ENCODE results near the gene MS4A5. TPM values are rescaled to one million over a fixed set of nuclear protein-coding genes. Genes with fewer than 3 reads are reported as not detected.

Gene MS4A5
- total RNA-seq, 1 donor from 2014 or later = not detected

- Mint-ChIP-seq H3K36me3 (ENCODE audit: low read depth) (no peaks in the 10 kb centered on the region), H3K27me3 (no peaks in the 10 kb centered on the region), H3K27ac (no peak overlapping the region), H3K9me3 (peaks cover 5% of the 10 kb centered on the region), H3K4me1 (peaks cover 14% of the 10 kb centered on the region), H3K4me3 (no peak overlapping the region)
- ATAC-seq (ENCODE audit: low read depth) = no peak
- no peak for DNase-seq
- CTCF ChIA-PET = no interaction called here
- POLR2A ChIA-PET = interaction anchor here (1.3 kb wide), 1 partner anchor 33 kb away, joined by 3 read pairs; the partner anchor contains the start of gene MS4A1
- intact Hi-C loops (cut with micrococcal nuclease) = no loop called here
- no peak for TF ChIP-seq CTCF (IDR thresholded peaks at IDR 0.05)
These were observed 6.8 kb upstream of the MS4A5 start for GRCh38 chr11:60422609-60423008.

- Mint-ChIP-seq H3K4me3 (no peak overlapping the region), H3K9me3 (no peaks in the 10 kb centered on the region), H3K36me3 (ENCODE audit: low read depth) (no peaks in the 10 kb centered on the region), H3K4me1 (peaks cover 12% of the 10 kb centered on the region), H3K27ac (no peak overlapping the region), H3K27me3 (no peaks in the 10 kb centered on the region)
- ATAC-seq (ENCODE audit: low read depth) (no peak), DNase-seq (no peak)
- no peak for TF ChIP-seq CTCF (IDR thresholded peaks at IDR 0.05)
- CTCF ChIA-PET = no interaction called here
- intact Hi-C loops (cut with micrococcal nuclease) = no loop called here
- POLR2A ChIA-PET = no interaction called here
These were observed 855 bp upstream of the MS4A5 start for GRCh38 chr11:60428517-60428916.

- H3K27me3 Mint-ChIP-seq = no peaks in the 10 kb centered on the region
- H3K4me1 Mint-ChIP-seq = peaks cover 13% of the 10 kb centered on the region
- no peak for ATAC-seq (ENCODE audit: low read depth)
- ChIA-PET CTCF (no interaction called here), POLR2A (interaction anchor here (1.6 to 1.8 kb wide), 2 partner anchors 26 to 34 kb away, joined by 4 to 5 read pairs; partner anchors contain the start of gene MS4A14)
- no peak for DNase-seq
- intact Hi-C loops (cut with micrococcal nuclease) = no loop called here
- no peaks in the 10 kb centered on the region for H3K9me3 Mint-ChIP-seq
- no peak overlapping the region for H3K27ac Mint-ChIP-seq
- H3K36me3 Mint-ChIP-seq (ENCODE audit: low read depth) = no peaks in the 10 kb centered on the region
- no peak overlapping the region for H3K4me3 Mint-ChIP-seq
- TF ChIP-seq CTCF (IDR thresholded peaks at IDR 0.05) = no peak
These were observed 1.9 kb downstream of the MS4A5 start for GRCh38 chr11:60431251-60431650.

- ATAC-seq (ENCODE audit: low read depth) (no peak), DNase-seq (no peak)
- Mint-ChIP-seq H3K9me3 (no peaks in the 10 kb centered on the region), H3K36me3 (ENCODE audit: low read depth) (no peaks in the 10 kb centered on the region), H3K4me3 (no peak overlapping the region), H3K4me1 (peaks cover 13% of the 10 kb centered on the region), H3K27ac (no peak overlapping the region), H3K27me3 (no peaks in the 10 kb centered on the region)
- CTCF ChIA-PET = no interaction called here
- POLR2A ChIA-PET = no interaction called here
- no peak for TF ChIP-seq CTCF (IDR thresholded peaks at IDR 0.05)
- intact Hi-C loops (cut with micrococcal nuclease) = no loop called here
These were observed 4.0 kb downstream of the MS4A5 start for GRCh38 chr11:60433401-60433800.

GRCh38 chr11:60447070-60447469 lies 17.7 kb downstream of the MS4A5 start:
- TF ChIP-seq CTCF (IDR thresholded peaks at IDR 0.05) = no peak
- no peak for ATAC-seq (ENCODE audit: low read depth)
- intact Hi-C loops (cut with micrococcal nuclease) = loop anchor here (2.0 kb wide), 1 partner anchor 50 kb away; the partner anchor contains the start of gene MS4A14
- Mint-ChIP-seq H3K27me3 (no peaks in the 10 kb centered on the region), H3K27ac (peak overlapping the region; percentile 90), H3K36me3 (ENCODE audit: low read depth) (no peaks in the 10 kb centered on the region), H3K9me3 (no peaks in the 10 kb centered on the region), H3K4me3 (no peak overlapping the region), H3K4me1 (peaks cover 73% of the 10 kb centered on the region)
- CTCF ChIA-PET = interaction anchor here (1.4 kb wide), 1 partner anchor 50 kb away, joined by 5 read pairs; no protein-coding TSS in a partner anchor
- POLR2A ChIA-PET = interaction anchor here (1.2 to 2.9 kb wide), 2 partner anchors 9 to 76 kb away, joined by 4 to 33 read pairs; partner anchors contain the start of gene MS4A1
- no peak for DNase-seq

Data from activated B cell treated with CpG ODN at 0.5 μM for 24 hours (primary cell).